ENCODE results near the gene CDC42BPA. TPM values are rescaled to one million over a fixed set of nuclear protein-coding genes. Genes with fewer than 3 reads are reported as not detected.

CDC42BPA gene
- total RNA-seq, 1 donor from 2014 or later: 40.3 TPM

DNA sequence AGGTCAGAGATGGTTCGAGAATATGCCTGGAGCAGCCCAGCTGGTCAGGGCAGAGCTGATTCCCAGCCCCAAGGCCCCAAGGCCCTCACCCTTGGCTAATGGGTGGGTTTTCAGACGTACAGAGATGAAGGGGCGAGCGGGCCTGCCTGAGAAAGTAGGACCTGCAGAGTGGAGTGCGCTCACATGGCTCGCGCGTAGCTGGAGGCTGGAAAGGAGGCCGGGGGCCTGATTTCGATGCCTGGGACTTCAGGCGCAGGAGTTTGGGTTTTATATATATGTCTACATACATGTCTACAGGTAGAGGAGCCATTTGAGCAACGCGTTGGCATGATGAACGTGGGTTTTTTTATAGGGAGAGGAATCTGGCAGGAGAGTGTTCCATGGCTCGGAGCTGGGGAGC is 369.3 kb downstream of the CDC42BPA start:
- Histone ChIP-seq H3K9me3 (peaks cover 3% of the 10 kb centered on the region), H3K27ac (no peak overlapping the region), H3K36me3 (no peaks in the 10 kb centered on the region), H3K4me1 (peaks cover 9% of the 10 kb centered on the region), H3K27me3 (ENCODE audit: low read depth) (no peaks in the 10 kb centered on the region), H3K4me3 (no peak overlapping the region)
- no peak for TF ChIP-seq CTCF (IDR thresholded peaks at IDR 0.05)
- intact Hi-C loops (cut with DNase I): no loop called here
- DNase-seq (no peak), ATAC-seq (no peak)

- TF ChIP-seq CTCF (IDR thresholded peaks at IDR 0.05): no peak
- intact Hi-C loops (cut with DNase I): no loop called here
- H3K4me1 ChIP-seq: peaks cover 13% of the 10 kb centered on the region
Measured at GRCh38 chr1:226948480-226948879, 369.8 kb downstream of the CDC42BPA start.

GRCh38 chr1:226948051-226948450 is 370.2 kb downstream of the CDC42BPA start:
- ATAC-seq (no peak), DNase-seq (no peak)
- Histone ChIP-seq H3K36me3 (no peaks in the 10 kb centered on the region), H3K9me3 (peaks cover 3% of the 10 kb centered on the region), H3K4me1 (peaks cover 15% of the 10 kb centered on the region), H3K27me3 (ENCODE audit: low read depth) (no peaks in the 10 kb centered on the region), H3K27ac (no peak overlapping the region), H3K4me3 (no peak overlapping the region)
- TF ChIP-seq CTCF (IDR thresholded peaks at IDR 0.05): no peak
- intact Hi-C loops (cut with DNase I): no loop called here

More at GRCh38 chr1:226948480-226948879, 369.8 kb downstream of the CDC42BPA start:
- Histone ChIP-seq H3K27ac (no peak overlapping the region), H3K27me3 (ENCODE audit: low read depth) (no peaks in the 10 kb centered on the region), H3K36me3 (no peaks in the 10 kb centered on the region), H3K9me3 (peaks cover 3% of the 10 kb centered on the region), H3K4me3 (no peak overlapping the region)
- ATAC-seq (no peak), DNase-seq (no peak)

GRCh38 chr1:226946841-226947240 is 371.5 kb downstream of the CDC42BPA start:
- Histone ChIP-seq H3K9me3 (peaks cover 3% of the 10 kb centered on the region), H3K4me1 (peaks cover 27% of the 10 kb centered on the region), H3K27me3 (ENCODE audit: low read depth) (no peaks in the 10 kb centered on the region), H3K27ac (no peak overlapping the region), H3K36me3 (no peaks in the 10 kb centered on the region), H3K4me3 (no peak overlapping the region)
- no peak for TF ChIP-seq CTCF (IDR thresholded peaks at IDR 0.05)
- intact Hi-C loops (cut with DNase I): no loop called here
- no peak for DNase-seq
- ATAC-seq: no peak

- Histone ChIP-seq H3K4me1 (peaks cover 32% of the 10 kb centered on the region), H3K27ac (peak overlapping the region; percentile 61), H3K4me3 (no peak overlapping the region), H3K9me3 (peaks cover 3% of the 10 kb centered on the region), H3K27me3 (ENCODE audit: low read depth) (no peaks in the 10 kb centered on the region), H3K36me3 (no peaks in the 10 kb centered on the region)
- intact Hi-C loops (cut with DNase I): no loop called here
- DNase-seq (no peak), ATAC-seq (no peak)
- TF ChIP-seq CTCF (IDR thresholded peaks at IDR 0.05): no peak
Measured at GRCh38 chr1:226946285-226946684, 372.0 kb downstream of the CDC42BPA start.

DNA sequence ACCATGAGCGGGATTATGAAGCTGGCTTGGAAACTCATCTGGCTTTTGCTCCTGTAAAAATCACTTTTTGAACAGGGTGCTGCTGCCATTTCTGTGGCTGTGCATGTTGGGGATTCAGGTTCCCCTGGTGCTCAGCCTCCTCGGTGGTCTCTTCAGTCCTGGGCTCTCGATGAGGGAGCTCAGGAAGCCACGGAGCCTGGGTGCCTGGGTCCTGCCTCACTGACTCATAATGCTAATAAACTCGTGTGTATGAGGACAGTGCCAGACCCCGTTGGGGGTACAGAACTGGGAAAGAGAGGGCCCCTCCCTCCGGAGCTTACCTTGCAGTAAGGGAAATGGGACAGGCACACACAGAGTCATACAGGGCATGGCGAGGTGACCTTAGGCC is 372.4 kb downstream of the CDC42BPA start:
- no peaks in the 10 kb centered on the region for H3K27me3 ChIP-seq (ENCODE audit: low read depth)
- peaks cover 37% of the 10 kb centered on the region for H3K4me1 ChIP-seq
- no peak for TF ChIP-seq CTCF (IDR thresholded peaks at IDR 0.05)
- peak overlapping the region; percentile 61 for H3K27ac ChIP-seq
- ATAC-seq: no peak
- peaks cover 3% of the 10 kb centered on the region for H3K9me3 ChIP-seq
- no peaks in the 10 kb centered on the region for H3K36me3 ChIP-seq
- H3K4me3 ChIP-seq: no peak overlapping the region
- intact Hi-C loops (cut with DNase I): no loop called here
- no peak for DNase-seq
